Measurements from ENCODE around the gene FAM120B.

FAM120B gene

DNA sequence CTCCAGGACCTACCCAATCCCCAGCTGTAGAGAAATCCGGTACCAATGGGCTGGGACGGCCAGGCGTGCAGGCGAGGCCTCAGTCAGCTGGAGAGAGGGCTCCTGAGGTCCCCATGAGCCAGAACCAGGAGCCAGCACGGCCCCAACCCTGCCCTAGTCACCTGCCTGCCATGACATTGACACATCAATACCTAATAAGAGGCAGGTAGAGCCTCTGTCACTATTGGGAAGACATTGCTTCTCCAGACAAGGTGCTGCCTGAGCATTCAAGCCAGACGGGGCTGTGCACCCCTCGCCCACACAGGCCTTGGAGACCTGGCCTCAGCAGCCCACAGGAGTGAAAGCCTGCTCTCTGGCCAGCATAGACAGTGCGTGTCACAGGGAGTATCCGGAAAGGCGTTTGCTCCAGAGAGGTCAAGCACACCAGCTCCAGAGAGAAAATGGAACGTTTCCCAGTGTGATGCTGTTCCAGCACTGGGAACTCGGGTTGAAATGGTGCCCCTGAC, 19.1 kb upstream of the FAM120B start:
- no peak for DNase-seq (ENCODE audit: low spot score)

DNA sequence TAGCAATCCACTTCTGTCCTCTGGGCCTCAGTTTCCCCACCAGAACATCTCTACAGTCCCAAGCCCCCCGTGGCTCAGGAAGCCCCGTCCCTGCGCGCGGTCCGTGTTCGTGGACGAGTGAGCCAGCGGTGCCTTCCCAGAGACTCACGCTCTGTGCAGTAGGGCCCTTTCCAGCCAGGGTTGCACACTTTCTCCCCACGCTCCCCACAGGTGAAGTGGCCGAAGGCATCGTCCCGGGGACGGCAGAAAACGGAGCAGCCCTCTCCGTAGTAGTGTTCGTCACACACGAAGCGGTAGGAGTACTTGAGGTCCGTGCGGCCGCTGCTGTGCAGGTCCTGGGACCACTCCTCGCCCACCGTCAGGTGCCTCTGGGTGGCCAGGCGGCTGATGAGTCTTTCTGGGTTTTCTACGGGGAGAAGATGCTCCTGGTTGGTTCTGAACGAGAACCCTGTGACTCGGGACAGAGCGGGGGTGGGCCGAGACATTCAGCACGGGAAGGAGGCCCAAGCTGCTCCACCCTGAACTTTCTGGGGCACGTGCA, 18.4 kb upstream of the FAM120B start:
- DNase-seq (ENCODE audit: low spot score) = no peak

DNA sequence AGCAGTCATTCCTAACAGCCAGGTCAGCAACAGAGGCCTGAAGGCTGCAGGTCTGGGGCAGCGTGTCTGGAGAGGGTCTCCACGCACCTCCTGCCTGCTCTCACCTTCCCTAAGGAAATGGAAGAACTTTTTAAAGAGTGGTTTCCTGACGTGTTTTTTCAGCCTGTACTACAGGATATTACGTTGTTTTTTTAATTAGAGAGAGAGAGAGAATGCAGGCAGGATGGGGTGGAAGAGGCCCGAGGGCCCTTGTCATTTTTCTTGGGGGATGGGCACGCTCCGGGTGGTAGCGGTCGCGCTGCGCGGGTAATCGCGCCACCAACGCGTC, 17.7 kb upstream of the FAM120B start:
- no peak for DNase-seq (ENCODE audit: low spot score)

DNA sequence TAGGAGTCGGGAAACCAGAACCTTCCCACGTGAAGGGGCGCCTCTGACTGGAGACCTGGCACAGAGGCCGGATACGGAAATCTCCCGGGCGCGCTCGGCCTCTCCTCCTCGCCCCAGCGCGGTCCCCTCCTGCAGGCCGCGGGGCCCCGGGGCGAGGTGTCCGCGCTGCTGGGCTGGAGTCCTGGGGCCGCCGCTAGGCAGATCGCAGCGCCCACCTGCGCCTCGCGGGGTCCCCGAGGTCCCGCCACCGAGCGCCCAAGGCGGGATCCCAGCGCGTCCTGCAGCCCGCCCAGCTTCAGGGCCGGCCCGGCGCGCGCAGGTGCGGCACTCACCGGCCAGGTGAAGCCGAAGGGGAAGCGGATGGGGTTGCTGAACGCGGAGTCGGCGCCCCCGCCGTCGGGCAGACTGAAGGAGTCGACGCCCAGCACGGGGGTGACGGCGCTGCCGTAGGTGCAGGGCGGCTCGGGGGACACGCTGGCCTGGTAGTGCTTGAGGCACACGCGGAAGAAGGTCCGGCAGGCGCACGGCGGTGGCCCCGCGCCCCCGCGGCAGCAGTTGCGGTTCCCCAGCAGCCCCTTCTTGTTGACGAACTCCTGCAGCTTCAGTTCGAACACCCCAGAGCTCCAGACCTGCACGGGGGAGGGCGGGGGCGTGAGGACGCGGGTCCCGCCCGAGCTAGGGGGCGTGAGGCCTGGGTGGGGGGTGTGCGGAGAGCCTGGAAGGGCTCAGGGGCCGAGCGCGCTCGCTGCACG, 17.2 kb upstream of the FAM120B start:
- no peak for DNase-seq (ENCODE audit: low spot score)

DNA sequence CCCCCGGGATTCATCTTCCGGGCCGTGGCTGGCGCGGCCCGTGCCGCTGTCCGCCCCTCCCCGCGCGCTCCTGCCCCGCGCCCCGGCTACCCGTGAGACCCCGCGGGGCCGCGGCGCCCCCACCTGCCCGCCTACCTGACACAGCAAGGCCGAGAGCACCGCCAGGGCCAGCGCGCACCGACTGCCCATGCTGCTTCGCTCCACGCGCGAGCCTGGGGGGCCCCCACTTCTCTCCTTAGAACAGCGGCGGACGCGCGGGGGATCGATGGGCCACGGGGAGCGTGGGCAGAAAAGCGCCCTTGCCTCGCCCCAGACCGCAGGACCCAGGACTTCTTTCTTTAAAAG, 16.6 kb upstream of the FAM120B start:
- DNase-seq (ENCODE audit: low spot score) = no peak

DNA sequence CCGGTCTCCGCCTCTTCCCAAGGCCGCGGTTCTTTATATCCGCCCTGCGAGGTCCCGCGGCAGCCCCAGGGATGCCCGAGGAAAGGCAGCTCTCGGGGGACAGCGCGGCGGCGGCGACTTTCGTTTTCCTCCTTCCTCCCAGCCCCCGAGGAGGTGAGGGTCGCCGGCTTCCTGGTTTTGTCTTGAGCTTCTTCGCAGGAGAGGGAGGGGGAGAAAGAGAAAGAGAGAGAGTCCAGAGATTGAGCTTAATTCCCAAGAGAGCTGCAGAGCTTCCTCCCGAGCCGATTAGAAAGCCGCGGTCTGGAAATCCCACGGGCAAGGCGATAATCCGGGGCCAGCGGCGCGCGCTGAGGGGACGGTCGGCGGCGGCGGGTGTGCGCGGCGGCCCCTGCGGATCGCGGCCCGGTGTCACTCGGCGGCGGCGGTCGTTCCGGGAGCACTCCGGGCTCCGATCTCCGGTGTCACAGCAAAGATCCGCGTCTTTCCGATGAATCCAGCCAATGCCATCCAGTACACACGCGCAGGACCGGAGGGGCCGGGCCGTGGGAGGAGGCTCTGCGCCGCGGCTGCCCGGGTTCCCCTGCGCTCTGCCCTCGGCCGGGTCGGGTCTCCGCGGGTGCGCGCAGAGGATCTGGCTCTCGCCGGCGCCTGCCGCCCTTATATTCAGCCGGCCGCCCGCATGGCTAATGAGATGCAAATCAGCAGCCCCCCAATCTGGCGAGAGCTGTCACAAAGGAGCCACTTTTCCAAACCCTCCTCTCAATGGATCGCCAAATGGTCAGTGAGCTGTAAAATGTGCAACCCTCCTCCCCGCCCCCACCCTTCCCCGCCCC, 16.0 kb upstream of the FAM120B start, which contains the start of gene DLL1:
Gene DLL1, minus strand, starts transcription at position 783 of the 833 bp plus-strand sequence. CDS start 939 bp downstream, outside the sequence.
- DNase-seq (ENCODE audit: low spot score) = peak; percentile 78

DNA sequence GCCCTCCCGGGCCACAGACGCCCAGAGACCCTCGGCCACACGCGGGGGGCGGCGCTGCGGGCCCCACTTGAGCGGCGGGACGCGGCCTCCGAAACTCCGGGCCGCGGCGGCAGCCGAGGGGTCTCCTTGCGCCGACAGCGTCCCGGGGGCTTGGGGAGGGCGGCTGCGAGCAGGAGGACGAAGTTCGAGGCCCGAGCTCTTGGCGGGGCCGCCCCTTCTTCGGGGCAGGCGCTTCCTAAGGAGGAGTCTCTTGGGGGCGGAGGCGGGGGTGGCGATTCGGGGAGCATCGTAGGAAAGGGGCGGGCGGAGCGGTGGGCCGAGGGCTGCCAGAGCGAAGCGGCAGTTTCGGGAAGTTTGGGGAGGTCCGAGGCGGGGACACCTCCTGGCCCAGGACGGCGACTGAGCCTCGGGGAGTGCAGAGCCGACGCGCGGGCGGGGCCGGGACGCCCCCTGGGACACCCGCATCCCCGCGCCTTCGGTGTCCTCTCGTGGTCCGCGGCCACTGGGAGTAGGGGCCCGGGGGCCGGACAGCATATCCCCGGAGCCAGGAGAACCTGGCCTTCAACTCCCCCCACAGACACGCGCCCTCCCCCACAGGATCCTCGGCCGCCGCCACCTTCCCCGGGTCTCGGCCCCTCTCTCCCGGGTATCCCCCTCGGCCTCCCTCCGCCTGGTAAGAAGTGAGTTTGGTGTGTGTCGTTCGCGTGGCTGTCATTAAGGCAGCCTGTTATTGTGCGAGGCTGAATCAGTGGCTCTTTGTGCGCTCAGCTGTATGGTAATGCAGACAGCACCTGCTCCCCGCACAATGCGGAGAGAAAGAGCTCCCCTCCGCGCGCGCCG, 15.1 kb upstream of the FAM120B start:
- DNase-seq (ENCODE audit: low spot score) = peak; percentile 56

DNA sequence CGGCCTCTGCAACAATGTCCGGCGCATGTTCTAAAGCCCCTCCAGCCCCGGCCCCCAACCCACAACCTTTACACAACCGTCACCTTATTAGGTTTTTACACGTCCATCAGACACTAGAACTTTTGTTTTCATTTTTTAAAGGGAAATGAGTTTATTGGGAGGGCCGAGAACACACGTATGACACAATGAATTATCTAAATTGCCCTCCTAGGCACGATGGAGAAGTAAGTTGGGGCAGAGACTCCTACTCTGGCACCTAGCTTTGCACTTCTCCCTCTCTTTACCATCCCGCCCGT, 14.5 kb upstream of the FAM120B start:
- no peak for DNase-seq (ENCODE audit: low spot score)

DNA sequence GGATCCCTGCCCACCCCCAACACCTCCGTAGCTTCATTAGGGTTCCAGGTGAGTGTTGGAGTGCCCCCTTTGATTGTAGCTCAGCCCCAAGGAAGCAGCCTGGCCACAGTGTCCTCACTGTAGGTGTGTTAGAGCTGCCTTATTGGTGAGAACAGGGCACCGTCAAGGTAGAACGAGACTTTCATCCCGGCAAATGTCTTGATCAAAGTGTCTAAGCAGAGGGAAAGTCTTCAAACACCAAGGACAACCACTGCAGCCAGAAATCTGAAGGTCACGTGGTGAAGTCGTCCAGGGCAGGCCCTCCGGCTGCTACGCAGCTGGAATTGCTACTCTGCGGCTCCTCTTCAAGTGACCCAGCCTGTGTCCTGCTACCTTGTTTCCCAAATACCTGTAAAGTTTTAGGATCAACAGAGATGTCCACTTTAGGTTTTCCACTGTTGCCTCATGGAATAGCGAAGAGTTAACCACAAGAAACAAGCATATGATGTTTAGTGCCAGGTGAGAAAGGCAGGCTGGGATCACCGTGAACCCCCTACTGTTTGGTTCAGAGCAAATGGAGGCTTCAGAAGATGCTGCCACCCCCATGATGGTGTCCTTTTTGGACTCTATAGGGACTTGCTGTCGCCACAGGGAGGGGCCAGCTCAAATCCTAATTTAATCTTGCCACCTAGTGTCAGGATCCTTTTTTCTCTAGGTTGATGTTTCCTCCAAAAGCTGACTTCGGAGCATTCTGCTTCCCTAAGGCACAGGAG, 14.0 kb upstream of the FAM120B start:
- peak; percentile 34 for DNase-seq (ENCODE audit: low spot score)

DNA sequence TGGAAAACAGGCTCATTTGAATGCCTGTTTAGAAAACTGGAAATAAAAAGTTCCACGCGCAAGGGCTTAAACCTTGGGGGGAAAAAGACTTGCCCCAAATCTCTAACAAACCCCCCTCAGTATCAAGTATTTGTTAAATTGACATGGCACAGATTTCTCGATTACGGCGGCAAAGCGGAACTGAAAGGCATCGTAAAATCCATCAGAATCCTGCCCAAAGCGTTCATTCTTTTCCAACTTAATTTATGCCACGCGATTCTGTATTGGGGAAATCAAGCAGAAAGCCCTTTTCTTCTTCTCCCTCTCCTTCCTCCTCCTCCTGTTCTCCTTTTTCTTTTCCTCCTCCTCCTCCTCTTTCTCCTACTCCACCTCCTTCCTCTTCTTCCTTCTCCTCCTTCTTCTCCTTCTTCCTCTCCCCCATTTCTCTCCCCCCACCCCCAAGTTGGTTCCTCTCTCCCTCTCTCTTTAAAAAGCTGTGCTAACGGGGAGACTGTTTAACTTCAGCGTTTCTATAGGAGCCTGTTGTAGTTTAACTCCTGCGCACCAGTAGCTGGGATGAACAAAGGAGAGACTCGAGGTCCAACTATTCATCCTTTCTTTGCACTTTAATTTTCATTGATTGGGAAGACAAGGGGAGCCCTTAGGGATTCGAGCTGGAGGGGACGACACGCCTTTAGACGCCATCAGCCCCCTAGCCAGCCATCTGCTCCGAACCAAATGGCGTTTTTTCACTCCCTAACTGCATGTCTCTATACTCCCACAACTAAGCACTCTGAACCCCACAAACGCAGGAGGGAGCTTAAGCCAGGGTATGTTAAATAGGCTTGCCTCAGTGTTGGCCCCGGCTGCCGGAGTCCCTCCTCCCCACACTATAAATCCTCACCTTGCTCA, 13.0 kb upstream of the FAM120B start:
- DNase-seq (ENCODE audit: low spot score) = no peak

DNA sequence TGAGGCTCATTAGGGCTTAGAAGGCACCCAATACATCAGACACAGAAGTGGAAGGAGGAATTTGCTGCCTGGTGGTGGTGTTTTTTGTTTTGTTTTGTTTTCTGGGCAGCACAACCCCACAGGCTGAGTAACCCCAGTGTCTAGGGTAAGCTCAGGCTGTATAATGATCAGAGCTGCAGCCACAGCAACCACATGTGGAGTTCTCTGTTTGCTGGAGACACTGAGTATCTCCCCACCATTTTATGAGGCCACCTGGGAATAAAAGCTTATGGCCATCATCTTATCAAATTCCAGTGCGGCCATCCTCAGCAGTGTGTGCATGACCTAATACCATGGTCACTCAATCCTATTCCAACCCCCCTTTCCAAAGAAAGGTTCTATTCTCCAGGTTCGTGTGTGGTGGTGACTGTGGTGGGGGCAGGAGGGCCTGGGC, 12.2 kb upstream of the FAM120B start:
- DNase-seq (ENCODE audit: low spot score) = no peak

DNA sequence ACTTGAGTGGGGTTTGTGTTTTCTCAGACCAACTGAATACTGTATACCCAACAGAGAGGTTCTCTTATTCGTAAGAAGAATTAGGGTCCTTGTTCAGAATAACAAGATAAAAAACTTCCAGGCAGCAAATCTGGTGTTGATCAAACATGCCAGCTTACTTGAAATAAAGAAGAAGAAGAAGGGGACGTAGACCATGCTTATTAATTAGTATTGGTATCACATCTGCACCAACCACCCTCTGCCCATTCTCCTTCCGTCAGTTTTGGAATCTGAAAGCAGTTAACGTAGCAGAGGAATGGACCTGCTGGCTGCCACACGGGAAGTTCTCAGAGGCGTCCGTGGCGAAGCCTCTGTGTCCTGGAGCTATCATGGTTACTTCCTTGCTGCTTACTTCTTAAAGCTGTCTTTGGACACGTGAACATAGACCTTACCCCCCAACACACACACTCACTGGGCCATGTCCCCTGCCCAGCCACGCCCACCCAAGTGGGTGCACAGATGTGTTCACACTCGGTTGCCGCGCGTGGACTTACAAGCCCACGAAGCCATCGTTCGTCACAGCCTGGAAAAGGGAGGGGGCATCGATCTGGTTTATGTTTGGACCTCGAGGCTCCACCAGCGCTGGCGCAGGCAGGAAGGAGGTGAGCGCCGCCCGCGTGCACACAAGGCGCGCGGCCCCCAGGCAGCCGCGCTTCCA, 11.6 kb upstream of the FAM120B start:
- no peak for DNase-seq (ENCODE audit: low spot score)

DNA sequence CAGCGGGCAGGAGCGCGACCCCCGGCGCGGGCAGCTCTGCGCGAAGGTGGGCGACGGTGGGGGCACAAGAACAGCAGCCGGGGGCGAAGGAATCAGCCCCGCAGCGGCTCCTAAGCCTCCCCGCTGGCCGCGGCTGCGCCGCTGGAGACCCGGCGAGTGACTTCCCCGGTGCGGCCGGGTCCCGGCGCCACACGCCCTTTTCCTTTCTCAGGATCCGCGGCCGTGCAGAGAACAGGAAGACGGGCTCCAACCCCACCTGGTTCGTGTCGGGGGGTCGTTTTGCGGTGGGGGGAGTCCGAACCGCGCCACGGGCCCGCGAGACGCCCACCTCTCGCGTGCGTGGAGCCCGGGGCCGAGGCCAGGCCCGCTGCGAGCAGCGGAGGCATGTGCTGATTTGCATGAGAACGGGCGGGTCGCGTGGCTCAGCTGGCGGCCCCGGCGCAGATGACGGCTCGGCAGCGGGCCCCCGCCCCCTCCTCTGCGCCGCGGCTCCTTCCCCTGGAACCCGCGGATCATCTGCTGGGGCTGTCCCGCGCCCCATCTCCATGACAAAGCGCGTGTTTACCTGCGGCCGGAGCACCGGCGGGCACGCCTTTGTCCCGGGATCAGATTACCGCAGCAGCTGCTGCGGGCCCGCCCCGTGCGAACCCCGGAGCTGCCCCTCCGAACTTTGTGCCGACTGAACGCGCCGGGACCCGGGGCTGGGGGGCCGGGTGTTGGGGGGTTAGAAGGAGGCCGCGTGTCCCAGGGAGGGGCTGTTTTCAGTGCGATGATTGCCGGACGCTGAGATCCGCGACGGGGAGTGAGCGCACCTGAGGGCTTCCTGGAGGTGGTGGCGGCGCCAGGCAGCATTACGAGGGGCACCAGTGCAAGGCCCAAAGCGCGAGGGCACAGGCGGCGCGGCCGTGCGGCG, 10.8 kb upstream of the FAM120B start:
- no peak for DNase-seq (ENCODE audit: low spot score)

DNA sequence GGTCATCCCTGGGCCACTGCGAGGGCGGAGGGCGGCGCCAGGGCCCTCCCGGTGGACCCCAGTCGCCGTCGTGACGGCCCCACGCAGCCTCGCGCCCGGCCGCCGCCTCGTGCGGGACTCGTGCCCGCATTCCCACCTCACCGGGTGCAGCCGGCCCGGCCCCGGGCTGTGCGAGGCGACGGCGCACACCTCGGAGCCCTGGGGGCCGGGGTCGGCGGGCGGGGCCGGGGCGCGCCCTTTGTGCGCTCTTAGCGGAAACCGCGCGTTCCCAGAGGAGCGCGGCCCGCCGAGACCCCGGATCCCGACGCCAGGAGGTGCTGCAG, 10.2 kb upstream of the FAM120B start:
- DNase-seq (ENCODE audit: low spot score) = no peak

DNA sequence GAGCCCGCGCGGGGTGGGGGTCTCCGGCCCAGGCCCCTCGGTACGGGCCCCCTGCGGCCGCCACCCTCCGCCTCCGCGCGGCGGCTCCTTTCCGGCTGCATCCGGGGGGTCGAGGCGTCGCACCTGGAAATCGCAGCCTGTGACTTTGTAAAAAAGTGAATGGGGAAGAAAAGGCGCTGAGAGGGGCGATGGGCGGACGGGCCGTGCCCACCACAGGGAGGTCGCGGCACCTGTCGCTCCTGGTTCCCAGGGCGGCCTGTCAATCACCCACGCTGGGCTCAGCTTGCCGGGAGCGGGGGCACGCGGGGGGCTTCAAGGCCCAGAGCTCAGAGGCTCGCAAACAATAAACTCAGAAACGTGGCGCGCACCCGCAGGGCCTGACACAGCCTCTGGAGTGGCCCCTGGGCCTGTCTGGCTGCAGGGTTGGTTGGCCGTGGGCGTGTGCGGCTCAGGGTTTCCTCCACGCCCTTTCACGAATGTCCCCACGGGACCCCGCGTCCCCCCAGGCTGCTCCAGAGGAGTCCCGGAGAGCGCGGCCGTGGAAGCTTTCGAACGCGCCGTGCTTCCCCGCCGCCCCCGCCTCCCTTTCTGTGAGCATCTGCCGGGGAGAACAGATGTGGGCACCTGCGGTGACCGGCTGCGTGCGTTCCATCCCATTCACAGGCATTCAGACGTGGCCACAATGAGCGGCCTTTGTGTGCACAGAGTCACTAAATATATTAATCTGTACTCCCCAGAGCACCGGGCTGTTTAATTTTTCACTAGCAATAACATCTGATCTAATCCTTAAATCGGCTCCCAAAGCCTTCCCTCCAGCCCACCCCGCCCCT, 9.6 kb upstream of the FAM120B start:
- no peak for DNase-seq (ENCODE audit: low spot score)

DNA sequence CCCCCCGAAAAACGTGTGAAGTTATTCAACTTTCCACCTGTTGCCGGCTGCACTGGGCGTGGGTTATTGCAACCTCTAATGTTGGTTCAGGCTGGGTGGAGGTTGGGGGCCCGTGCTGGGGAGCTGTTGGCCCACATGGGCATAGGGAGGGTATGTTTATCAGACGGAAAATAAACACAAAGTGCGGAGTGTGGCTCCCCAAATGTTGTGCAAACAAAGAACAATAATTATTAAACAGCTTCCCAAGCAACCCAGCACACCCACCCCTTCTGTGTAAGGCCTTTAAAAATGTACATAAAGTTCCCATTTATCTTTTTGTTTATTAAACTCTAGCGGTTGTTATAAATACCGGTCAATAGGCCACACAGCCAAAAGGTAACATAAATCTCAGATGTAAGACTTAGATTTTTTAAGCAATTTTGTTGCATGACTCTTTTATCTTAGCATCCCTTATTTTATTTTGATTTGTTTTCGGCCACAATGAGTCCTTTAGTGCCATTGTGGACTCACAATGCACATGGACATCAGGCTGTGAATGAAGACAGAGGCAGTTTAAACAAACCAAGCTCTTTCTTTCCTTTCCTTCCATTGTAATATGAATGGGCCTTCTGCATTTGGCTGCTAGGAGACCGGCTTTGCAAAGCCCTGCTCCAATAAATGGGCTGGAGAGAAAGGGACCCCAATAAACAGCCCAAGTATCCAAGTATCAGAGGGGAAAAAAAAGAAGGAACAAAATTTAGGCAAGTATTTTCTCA, 8.8 kb upstream of the FAM120B start:
- no peak for DNase-seq (ENCODE audit: low spot score)

DNA sequence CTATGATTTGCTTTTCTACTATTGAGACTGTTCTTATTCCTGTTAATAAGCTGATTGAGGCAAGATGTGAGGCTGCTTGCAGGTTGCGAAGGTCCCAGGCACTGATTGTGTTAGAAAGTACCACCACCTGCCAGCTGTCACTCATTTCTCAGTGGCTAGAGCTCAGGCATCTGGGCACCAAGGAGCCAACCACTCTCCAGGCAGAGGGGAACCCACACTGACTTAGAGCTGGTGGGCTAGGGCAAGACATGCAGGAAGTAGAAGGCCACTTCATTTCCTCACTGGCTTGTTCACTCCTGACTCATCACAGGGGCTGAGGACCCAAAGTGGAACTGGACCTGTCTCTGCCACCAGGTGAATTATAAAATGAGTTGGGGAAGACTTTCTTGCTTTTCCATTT, 7.9 kb upstream of the FAM120B start:
- no peak for DNase-seq (ENCODE audit: low spot score)
